ENCODE results near the gene TASP1. TPM values are rescaled to one million over a fixed set of nuclear protein-coding genes. Genes with fewer than 3 reads are reported as not detected.
"Not testable (repeated sequence)": the region's sequence is repeated elsewhere in the genome, so short reads cannot be mapped to it uniquely, and the experiment has no call there.

The TASP1 gene
- total RNA-seq, 1 donor from 2014 or later, result 13.5 TPM

GRCh38 chr20:13492001-13492481, 146.7 kb downstream of the TASP1 start:
- TF ChIP-seq, protein P1, sequence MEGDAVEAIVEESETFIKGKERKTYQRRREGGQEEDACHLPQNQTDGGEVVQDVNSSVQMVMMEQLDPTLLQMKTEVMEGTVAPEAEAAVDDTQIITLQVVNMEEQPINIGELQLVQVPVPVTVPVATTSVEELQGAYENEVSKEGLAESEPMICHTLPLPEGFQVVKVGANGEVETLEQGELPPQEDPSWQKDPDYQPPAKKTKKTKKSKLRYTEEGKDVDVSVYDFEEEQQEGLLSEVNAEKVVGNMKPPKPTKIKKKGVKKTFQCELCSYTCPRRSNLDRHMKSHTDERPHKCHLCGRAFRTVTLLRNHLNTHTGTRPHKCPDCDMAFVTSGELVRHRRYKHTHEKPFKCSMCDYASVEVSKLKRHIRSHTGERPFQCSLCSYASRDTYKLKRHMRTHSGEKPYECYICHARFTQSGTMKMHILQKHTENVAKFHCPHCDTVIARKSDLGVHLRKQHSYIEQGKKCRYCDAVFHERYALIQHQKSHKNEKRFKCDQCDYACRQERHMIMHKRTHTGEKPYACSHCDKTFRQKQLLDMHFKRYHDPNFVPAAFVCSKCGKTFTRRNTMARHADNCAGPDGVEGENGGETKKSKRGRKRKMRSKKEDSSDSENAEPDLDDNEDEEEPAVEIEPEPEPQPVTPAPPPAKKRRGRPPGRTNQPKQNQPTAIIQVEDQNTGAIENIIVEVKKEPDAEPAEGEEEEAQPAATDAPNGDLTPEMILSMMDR (IDR thresholded peaks at IDR 0.05; ENCODE audit: partially characterized antibody, unreplicated experiment), result no peak
- Mint-ChIP-seq H3K4me1 (ENCODE audit: low read depth, unreplicated experiment) (peaks cover 5% of the 10 kb centered on the region), H3K36me3 (ENCODE audit: unreplicated experiment) (peaks cover 4% of the 10 kb centered on the region), H3K9me3 (ENCODE audit: unreplicated experiment) (no peaks in the 10 kb centered on the region), H3K27me3 (ENCODE audit: unreplicated experiment) (peaks cover 4% of the 10 kb centered on the region), H3K4me3 (ENCODE audit: unreplicated experiment) (no peak overlapping the region), H3K27ac (ENCODE audit: unreplicated experiment) (no peak overlapping the region)
- no peak for DNase-seq

DNA sequence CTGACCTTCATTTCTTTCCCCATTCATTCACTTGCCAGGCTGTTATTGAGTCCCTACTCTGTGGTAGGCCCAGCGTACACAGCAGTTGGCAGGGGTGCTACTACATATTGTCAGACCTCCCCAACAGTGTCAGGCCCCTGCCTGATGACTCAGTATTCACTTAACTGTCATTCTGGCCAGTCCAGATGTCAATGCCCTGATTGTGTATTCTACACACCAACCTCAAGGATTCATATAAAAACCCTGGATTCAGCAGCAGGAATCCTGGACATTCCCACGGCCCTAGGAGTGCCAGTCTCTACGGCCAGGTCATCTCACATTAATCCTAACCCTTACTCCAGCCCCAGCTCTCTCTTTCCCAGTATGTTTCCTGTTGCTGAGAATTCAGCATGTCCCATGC, 151.5 kb downstream of the TASP1 start:
- peaks cover 5% of the 10 kb centered on the region for H3K4me1 Mint-ChIP-seq (ENCODE audit: low read depth, unreplicated experiment)
- TF ChIP-seq, protein P1 (IDR thresholded peaks at IDR 0.05; ENCODE audit: partially characterized antibody, unreplicated experiment), result no peak

GRCh38 chr20:13486694-13487093, 152.0 kb downstream of the TASP1 start:
- Mint-ChIP-seq H3K27me3 (ENCODE audit: unreplicated experiment) (peaks cover 1% of the 10 kb centered on the region), H3K4me1 (ENCODE audit: low read depth, unreplicated experiment) (peaks cover 2% of the 10 kb centered on the region), H3K4me3 (ENCODE audit: unreplicated experiment) (no peak overlapping the region), H3K27ac (ENCODE audit: unreplicated experiment) (no peak overlapping the region), H3K9me3 (ENCODE audit: unreplicated experiment) (no peaks in the 10 kb centered on the region), H3K36me3 (ENCODE audit: unreplicated experiment) (no peaks in the 10 kb centered on the region)
- DNase-seq, result no peak
- TF ChIP-seq, protein P1 (IDR thresholded peaks at IDR 0.05; ENCODE audit: partially characterized antibody, unreplicated experiment), result no peak

More for the DNA sequence above, 151.5 kb downstream of the TASP1 start:
- H3K4me3 Mint-ChIP-seq (ENCODE audit: unreplicated experiment), result no peak overlapping the region
- no peak for DNase-seq
- peaks cover 1% of the 10 kb centered on the region for H3K27me3 Mint-ChIP-seq (ENCODE audit: unreplicated experiment)
- no peaks in the 10 kb centered on the region for H3K9me3 Mint-ChIP-seq (ENCODE audit: unreplicated experiment)
- no peaks in the 10 kb centered on the region for H3K36me3 Mint-ChIP-seq (ENCODE audit: unreplicated experiment)
- no peak overlapping the region for H3K27ac Mint-ChIP-seq (ENCODE audit: unreplicated experiment)

GRCh38 chr20:13485576-13485975, 153.2 kb downstream of the TASP1 start:
- TF ChIP-seq, protein P1 (IDR thresholded peaks at IDR 0.05; ENCODE audit: partially characterized antibody, unreplicated experiment), result no peak
- Mint-ChIP-seq H3K9me3 (ENCODE audit: unreplicated experiment) (no peaks in the 10 kb centered on the region), H3K4me1 (ENCODE audit: low read depth, unreplicated experiment) (peaks cover 2% of the 10 kb centered on the region), H3K27me3 (ENCODE audit: unreplicated experiment) (peaks cover 1% of the 10 kb centered on the region), H3K4me3 (ENCODE audit: unreplicated experiment) (no peak overlapping the region), H3K36me3 (ENCODE audit: unreplicated experiment) (peaks cover 6% of the 10 kb centered on the region), H3K27ac (ENCODE audit: unreplicated experiment) (no peak overlapping the region)
- no peak for DNase-seq

DNA sequence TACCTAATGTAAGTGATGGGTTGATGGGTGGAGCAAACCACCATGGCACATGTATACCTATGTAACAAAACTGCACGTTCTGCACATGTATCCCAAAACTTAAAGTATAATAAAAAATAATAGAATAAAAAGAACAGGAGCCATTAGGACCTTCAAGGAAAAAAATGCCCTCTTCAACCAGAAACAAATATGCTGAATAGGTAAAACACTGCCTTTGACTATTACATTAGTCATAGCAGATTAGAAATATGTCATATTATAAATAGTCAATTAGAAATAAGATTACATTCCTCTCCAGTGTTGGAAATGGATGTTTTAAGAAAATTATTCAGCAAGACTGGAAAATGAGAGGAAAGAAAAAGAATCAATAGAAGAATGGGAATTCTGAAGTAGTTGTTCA, 153.7 kb downstream of the TASP1 start:
- H3K9me3 Mint-ChIP-seq (ENCODE audit: unreplicated experiment); H3K36me3 Mint-ChIP-seq (ENCODE audit: unreplicated experiment); DNase-seq; H3K27ac Mint-ChIP-seq (ENCODE audit: unreplicated experiment); H3K4me3 Mint-ChIP-seq (ENCODE audit: unreplicated experiment); H3K27me3 Mint-ChIP-seq (ENCODE audit: unreplicated experiment); H3K4me1 Mint-ChIP-seq (ENCODE audit: low read depth, unreplicated experiment): not testable (repeated sequence)

- not testable (repeated sequence) for DNase-seq; H3K27me3 Mint-ChIP-seq (ENCODE audit: unreplicated experiment); H3K9me3 Mint-ChIP-seq (ENCODE audit: unreplicated experiment); H3K4me1 Mint-ChIP-seq (ENCODE audit: low read depth, unreplicated experiment); H3K4me3 Mint-ChIP-seq (ENCODE audit: unreplicated experiment); H3K27ac Mint-ChIP-seq (ENCODE audit: unreplicated experiment); H3K36me3 Mint-ChIP-seq (ENCODE audit: unreplicated experiment)
Observed at GRCh38 chr20:13483472-13483871, 155.3 kb downstream of the TASP1 start.
